ENCODE data around the gene DIPK1B. TPM values are rescaled to one million over a fixed set of nuclear protein-coding genes. Genes with fewer than 3 reads are reported as not detected.
"Not testable (repeated sequence)": the region's sequence is repeated elsewhere in the genome, so short reads cannot be mapped to it uniquely, and the experiment has no call there.

The DIPK1B gene
- total RNA-seq, 3 donors from 2014 or later: 1.0 to 10.0 (median 2.9) TPM

DNA sequence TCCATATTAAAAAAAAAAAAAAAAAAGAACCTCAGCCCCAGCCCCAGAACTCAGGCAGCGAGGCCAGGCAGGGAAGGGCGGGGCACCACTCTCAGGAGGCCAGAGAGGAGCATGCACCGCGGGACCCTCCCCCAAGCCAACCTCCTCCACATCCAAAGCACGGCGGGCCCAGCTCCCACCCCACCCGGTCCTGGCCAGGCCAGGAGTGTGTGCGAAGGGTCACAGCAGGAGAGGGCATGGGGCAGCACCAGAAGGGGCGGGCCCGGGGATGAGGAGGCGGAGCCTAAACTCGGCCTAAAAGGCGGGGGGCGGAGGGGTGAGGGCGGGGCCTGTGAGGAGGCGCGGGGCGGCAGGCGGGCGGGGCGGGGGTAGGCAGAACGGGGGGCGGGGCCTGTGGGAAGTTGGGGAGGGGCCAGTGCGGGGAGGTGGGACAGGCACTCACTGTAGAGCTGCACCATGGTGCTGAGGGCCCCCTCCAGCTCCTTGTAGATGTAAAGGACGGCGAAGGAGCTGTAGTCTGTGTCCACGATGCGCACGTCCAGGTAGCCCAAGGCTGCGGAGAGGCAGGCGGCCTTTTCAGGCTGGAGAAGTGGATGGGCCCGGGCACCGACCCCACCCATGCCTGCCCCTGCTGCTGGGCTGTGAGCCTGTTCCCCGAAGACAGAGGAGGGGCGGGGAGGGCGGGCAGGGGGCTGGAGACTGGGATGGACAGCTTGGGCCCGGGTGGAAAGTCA, 50.7 kb downstream of the DIPK1B start:
- peaks cover 14% of the 10 kb centered on the region for H3K4me1 ChIP-seq (ENCODE audit: low read depth)
- TF ChIP-seq, protein P1, sequence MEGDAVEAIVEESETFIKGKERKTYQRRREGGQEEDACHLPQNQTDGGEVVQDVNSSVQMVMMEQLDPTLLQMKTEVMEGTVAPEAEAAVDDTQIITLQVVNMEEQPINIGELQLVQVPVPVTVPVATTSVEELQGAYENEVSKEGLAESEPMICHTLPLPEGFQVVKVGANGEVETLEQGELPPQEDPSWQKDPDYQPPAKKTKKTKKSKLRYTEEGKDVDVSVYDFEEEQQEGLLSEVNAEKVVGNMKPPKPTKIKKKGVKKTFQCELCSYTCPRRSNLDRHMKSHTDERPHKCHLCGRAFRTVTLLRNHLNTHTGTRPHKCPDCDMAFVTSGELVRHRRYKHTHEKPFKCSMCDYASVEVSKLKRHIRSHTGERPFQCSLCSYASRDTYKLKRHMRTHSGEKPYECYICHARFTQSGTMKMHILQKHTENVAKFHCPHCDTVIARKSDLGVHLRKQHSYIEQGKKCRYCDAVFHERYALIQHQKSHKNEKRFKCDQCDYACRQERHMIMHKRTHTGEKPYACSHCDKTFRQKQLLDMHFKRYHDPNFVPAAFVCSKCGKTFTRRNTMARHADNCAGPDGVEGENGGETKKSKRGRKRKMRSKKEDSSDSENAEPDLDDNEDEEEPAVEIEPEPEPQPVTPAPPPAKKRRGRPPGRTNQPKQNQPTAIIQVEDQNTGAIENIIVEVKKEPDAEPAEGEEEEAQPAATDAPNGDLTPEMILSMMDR (IDR thresholded peaks at IDR 0.05): no peak
- DNase-seq (peak; percentile 53 to 78 (median 67)), ATAC-seq (peak; percentile 26)
- H3K4me3 ChIP-seq: no peak overlapping the region
- no peaks in the 10 kb centered on the region for H3K9me3 ChIP-seq
- H3K36me3 ChIP-seq (ENCODE audit: low read depth): no peaks in the 10 kb centered on the region
- intact Hi-C loops (cut with DNase I, micrococcal nuclease): no loop called here

- DNase-seq: peak in 2 of 3 donors; percentile 34 to 55
- Histone ChIP-seq H3K9me3 (no peaks in the 10 kb centered on the region), H3K4me1 (ENCODE audit: low read depth) (peaks cover 14% of the 10 kb centered on the region), H3K4me3 (no peak overlapping the region), H3K36me3 (ENCODE audit: low read depth) (no peaks in the 10 kb centered on the region)
- intact Hi-C loops (cut with DNase I, micrococcal nuclease): no loop called here
- no peak for ATAC-seq
- TF ChIP-seq, protein P1 (IDR thresholded peaks at IDR 0.05): no peak
Measured at GRCh38 chr9:136763649-136764035, 51.3 kb downstream of the DIPK1B start.

DNA sequence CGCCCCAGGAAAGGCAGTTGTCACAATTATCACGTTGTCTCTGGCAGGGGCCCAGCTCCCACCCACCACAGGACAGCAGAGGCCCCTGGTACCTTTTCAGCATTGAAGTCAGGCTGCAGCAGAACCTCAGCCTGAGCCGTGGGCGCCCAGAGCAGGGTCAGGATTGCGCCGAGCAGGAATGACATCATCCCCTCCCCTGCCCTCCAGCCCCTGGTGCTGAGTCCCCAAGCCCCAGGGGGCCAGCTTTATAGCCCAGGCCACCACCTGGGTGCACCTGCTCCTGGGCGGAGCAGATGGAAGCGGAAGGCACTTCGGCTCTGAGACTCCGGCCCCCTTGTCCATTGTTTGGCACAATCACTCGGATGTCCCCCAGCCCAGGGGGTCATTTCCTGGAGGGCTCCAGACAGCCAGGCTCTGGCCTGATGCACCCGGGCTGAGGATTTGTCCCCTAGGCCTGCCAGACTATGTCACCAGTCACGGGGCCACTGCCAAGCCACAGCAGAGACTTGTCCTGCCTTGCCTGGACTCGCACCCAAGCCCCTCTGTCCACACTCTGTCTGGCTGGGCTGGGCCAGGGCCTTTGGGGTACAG, 52.0 kb downstream of the DIPK1B start, which contains the start of gene LCN15:
LCN15 (minus strand) TSS at position 218 of the 591 bp plus-strand sequence; CDS start at position 188, 30 bp downstream.
- Histone ChIP-seq H3K36me3 (ENCODE audit: low read depth) (no peaks in the 10 kb centered on the region), H3K4me1 (ENCODE audit: low read depth) (peaks cover 14% of the 10 kb centered on the region), H3K9me3 (no peaks in the 10 kb centered on the region), H3K4me3 (no peak within 1 kb of the TSS)
- TF ChIP-seq, protein P1 (IDR thresholded peaks at IDR 0.05): no peak
- peak in 1 of 3 donors; percentile 37 for DNase-seq
- ATAC-seq: no peak
- intact Hi-C loops (cut with DNase I, micrococcal nuclease): no loop called here

DNA sequence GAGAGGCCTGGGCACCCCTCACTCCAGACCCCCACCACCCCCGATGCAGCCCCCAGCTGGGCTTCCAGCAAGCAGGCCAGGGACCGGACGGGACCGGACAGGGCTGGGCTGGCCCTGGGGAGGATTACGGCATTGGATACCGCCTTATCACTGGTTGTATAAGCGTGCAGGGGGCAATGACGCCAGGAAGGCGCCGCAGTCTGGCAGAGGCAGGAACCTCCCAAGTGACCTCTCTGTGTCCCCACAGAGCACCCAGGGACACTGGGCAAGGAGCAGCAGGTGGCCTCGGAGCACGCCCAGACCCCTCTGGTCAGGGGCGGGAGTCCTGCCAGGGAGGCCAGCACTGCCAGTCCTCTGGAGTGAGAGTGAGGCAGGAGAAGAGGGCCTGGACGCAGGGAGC, 52.7 kb downstream of the DIPK1B start:
- ATAC-seq (peak; percentile 38), DNase-seq (peak in 2 of 3 donors; percentile 56 to 61)
- intact Hi-C loops (cut with DNase I, micrococcal nuclease): no loop called here
- H3K36me3 ChIP-seq (ENCODE audit: low read depth): no peaks in the 10 kb centered on the region
- TF ChIP-seq, protein P1 (IDR thresholded peaks at IDR 0.05): no peak
- peaks cover 14% of the 10 kb centered on the region for H3K4me1 ChIP-seq (ENCODE audit: low read depth)
- no peaks in the 10 kb centered on the region for H3K9me3 ChIP-seq
- no peak overlapping the region for H3K4me3 ChIP-seq

GRCh38 chr9:136765745-136766409, 53.5 kb downstream of the DIPK1B start:
- H3K36me3 ChIP-seq (ENCODE audit: low read depth); H3K4me3 ChIP-seq; intact Hi-C loops (cut with DNase I, micrococcal nuclease); H3K9me3 ChIP-seq; ATAC-seq: not testable (repeated sequence)
- H3K4me1 ChIP-seq (ENCODE audit: low read depth): peaks cover 14% of the 10 kb centered on the region
- peak in 1 of 3 donors; percentile 46 for DNase-seq

DNA sequence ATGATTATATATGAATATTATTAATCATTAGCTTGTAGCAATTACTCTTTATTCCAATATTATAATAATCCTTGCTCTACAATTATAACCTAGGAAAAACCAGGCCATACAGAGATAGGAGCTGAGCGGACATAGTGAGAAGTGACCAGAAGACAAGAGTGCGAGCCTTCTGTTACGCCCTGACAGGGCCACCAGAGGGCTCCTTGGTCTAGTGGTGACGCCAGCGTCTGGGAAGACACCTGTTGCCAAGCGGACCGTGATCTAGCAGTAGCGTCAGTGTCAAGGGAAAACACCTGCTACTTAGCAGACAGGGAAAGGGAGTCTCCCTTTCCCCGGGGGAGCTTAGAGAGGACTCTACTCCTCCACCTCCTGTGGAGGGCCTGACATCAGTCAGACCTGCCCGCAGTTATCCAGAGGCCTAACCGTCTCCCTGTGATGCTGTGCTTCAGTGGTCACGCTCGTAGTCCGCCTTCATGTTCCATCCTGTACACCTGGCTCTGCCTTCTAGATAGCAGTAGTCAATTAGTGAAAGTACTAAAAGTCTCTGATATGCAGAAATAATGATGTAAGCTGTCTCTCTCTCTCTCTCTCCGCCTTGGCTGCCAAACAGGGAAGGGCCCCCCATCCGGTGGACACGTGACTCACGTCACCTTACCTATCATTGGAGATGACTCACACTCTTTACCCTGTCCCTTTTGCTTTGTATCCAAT, 54.2 kb downstream of the DIPK1B start:
- ATAC-seq; intact Hi-C loops (cut with DNase I, micrococcal nuclease); H3K9me3 ChIP-seq; H3K36me3 ChIP-seq (ENCODE audit: low read depth); H3K4me3 ChIP-seq: not testable (repeated sequence)
- DNase-seq: peak; percentile 70 to 78 (median 72)
- peaks cover 14% of the 10 kb centered on the region for H3K4me1 ChIP-seq (ENCODE audit: low read depth)

Data from mucosa of descending colon (tissue), 3 donors.